Measurements from ENCODE around the gene FOXD2.

Gene FOXD2

DNA sequence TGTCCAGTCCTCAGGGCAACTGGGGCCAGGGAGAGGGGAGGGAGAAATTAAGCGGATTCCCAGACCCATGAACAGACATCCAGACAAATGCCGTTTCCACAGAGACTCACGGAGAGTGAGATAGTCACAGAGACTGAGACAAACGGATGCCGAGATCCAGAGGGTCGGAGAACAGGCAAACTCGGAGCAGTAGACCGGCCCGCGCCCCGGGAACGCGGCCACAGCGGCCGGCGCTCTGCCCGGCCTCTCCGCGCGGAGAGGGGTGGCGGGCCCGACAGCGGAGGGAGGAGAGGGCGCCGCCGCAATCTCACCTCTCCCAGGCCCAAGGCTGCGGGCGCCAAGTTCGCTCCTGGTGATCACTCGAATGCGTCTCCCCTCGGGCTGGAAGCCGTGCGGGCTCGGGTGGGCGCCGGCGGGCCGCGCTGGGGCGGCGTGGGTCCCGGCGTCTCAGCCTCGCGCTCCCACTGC, 831 bp upstream of the FOXD2 start:
- no peaks in the 10 kb centered on the region for H3K4me1 ChIP-seq (ENCODE audit: control insufficient read depth, insufficient read depth, low read length)
- no peak for TF ChIP-seq KLF10 (tag by site-specific recombination; IDR thresholded peaks at IDR 0.05)
- TF ChIP-seq ZFP41 (tag by site-specific recombination; IDR thresholded peaks at IDR 0.05; ENCODE audit: borderline replicate concordance) = no peak
- no peak for TF ChIP-seq ZSCAN30 (tag by site-specific recombination; IDR thresholded peaks at IDR 0.05)
- TF ChIP-seq ZNF157 (tag by site-specific recombination; IDR thresholded peaks at IDR 0.05) = no peak
- TF ChIP-seq, protein P1, sequence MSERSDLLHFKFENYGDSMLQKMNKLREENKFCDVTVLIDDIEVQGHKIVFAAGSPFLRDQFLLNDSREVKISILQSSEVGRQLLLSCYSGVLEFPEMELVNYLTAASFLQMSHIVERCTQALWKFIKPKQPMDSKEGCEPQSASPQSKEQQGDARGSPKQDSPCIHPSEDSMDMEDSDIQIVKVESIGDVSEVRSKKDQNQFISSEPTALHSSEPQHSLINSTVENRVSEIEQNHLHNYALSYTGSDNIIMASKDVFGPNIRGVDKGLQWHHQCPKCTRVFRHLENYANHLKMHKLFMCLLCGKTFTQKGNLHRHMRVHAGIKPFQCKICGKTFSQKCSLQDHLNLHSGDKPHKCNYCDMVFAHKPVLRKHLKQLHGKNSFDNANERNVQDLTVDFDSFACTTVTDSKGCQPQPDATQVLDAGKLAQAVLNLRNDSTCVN (tag by site-specific recombination; optimal IDR thresholded peaks at IDR 0.05) = peak; percentile 63
- TF ChIP-seq ZNF341 (tag by site-specific recombination; IDR thresholded peaks at IDR 0.05; ENCODE audit: low read depth) = peak; percentile 72
- TF ChIP-seq SP7 (tag by site-specific recombination; IDR thresholded peaks at IDR 0.05) = no peak
- no peak for TF ChIP-seq ZNF658 (tag by site-specific recombination; IDR thresholded peaks at IDR 0.05)
- TF ChIP-seq ZBTB48 (tag by site-specific recombination; IDR thresholded peaks at IDR 0.05) = 0 out of 2 replicates have a peak, but pooled peaks have one; percentile 7
- TF ChIP-seq ZNF549 (tag by site-specific recombination; IDR thresholded peaks at IDR 0.05) = peak; percentile 35; the same call in 1 of the 2 replicates
- TF ChIP-seq ZNF335 (tag by site-specific recombination; conservative IDR thresholded peaks at IDR 0.05) = peak; percentile 70
- 0 out of 2 replicates have a peak, but pooled peaks have one; percentile 58 for TF ChIP-seq ZNF174 (tag by site-specific recombination; IDR thresholded peaks at IDR 0.05)
- no peak for TF ChIP-seq SP3 (tag by site-specific recombination; IDR thresholded peaks at IDR 0.05)
- TF ChIP-seq, protein P2, sequence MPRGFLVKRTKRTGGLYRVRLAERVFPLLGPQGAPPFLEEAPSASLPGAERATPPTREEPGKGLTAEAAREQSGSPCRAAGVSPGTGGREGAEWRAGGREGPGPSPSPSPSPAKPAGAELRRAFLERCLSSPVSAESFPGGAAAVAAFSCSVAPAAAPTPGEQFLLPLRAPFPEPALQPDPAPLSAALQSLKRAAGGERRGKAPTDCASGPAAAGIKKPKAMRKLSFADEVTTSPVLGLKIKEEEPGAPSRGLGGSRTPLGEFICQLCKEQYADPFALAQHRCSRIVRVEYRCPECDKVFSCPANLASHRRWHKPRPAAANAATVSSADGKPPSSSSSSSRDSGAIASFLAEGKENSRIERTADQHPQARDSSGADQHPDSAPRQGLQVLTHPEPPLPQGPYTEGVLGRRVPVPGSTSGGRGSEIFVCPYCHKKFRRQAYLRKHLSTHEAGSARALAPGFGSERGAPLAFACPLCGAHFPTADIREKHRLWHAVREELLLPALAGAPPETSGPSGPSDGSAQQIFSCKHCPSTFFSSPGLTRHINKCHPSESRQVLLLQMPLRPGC (tag by site-specific recombination; IDR thresholded peaks at IDR 0.05) = 0 out of 2 replicates have a peak, but pooled peaks have one; percentile 4
- CTCF ChIA-PET = interaction anchor here (0.5 to 9.7 kb wide), 79 partner anchors 8 to 788 kb away, joined by 3 to 120 read pairs (median 4); partner anchors contain the start of gene PDZK1IP1
- peak overlapping the region; percentile 98 for H3K27ac ChIP-seq (ENCODE audit: extremely low read depth, low read depth, low read length)
- H3K9me3 ChIP-seq (ENCODE audit: control insufficient read depth, insufficient read depth, low read depth, low read length) = no peaks in the 10 kb centered on the region
- H3K36me3 ChIP-seq (ENCODE audit: control insufficient read depth in 2 of 2, insufficient read depth in 1 of 2, low read length in 2 of 2) = peaks cover 0 to 37% of the 10 kb centered on the region in 2 experiments; a peak in 1 of 3 replicates
- H3K4me3 ChIP-seq (ENCODE audit: low read depth, low read length) = peak overlapping the region; percentile 80
- POLR2A ChIA-PET = interaction anchor here (0.7 to 3.1 kb wide), 21 partner anchors 8 to 319 kb away, joined by 3 to 26 read pairs (median 4); partner anchors contain the start of genes CMPK1 and STIL

DNA sequence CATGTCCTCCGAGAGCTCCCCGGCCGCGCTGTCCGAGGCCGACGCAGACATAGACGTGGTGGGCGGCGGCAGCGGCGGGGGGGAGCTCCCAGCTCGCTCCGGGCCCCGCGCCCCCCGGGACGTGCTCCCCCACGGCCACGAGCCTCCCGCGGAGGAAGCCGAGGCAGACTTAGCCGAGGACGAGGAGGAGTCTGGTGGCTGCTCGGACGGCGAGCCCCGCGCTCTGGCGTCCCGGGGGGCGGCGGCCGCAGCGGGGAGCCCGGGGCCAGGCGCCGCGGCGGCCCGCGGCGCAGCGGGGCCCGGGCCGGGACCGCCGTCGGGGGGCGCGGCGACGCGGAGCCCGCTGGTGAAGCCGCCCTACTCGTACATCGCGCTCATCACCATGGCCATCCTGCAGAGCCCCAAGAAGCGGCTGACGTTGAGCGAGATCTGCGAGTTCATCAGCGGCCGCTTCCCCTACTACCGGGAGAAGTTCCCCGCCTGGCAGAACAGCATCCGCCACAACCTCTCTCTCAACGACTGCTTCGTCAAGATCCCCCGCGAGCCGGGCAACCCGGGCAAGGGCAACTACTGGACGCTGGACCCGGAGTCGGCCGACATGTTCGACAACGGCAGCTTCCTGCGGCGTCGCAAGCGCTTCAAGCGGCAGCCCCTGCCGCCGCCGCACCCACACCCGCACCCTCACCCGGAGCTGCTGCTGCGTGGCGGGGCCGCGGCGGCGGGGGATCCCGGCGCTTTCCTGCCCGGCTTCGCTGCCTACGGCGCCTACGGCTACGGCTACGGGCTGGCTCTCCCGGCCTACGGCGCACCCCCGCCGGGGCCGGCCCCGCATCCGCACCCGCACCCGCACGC, 547 bp downstream of the FOXD2 start:
- TF ChIP-seq GLIS1 (tag by site-specific recombination; IDR thresholded peaks at IDR 0.05) = peak; percentile 95
- no peak for TF ChIP-seq KLF1 (tag by site-specific recombination; IDR thresholded peaks at IDR 0.05)
- TF ChIP-seq ZNF701 (tag by site-specific recombination; IDR thresholded peaks at IDR 0.05) = no peak
- TF ChIP-seq ZSCAN30 (tag by site-specific recombination; IDR thresholded peaks at IDR 0.05) = 0 out of 2 replicates have a peak, but pooled peaks have one; percentile 11
- no peak for TF ChIP-seq ZNF610 (tag by site-specific recombination; IDR thresholded peaks at IDR 0.05; ENCODE audit: borderline replicate concordance)
- no peak for TF ChIP-seq ZNF169 (tag by site-specific recombination; IDR thresholded peaks at IDR 0.05)
- TF ChIP-seq ZNF155 (tag by site-specific recombination; IDR thresholded peaks at IDR 0.05) = no peak
- TF ChIP-seq, protein P1 (tag by site-specific recombination; optimal IDR thresholded peaks at IDR 0.05) = peak; percentile 85
- TF ChIP-seq EGR2 (tag by site-specific recombination; IDR thresholded peaks at IDR 0.05; ENCODE audit: low read depth) = no peak
- peak; percentile 74 for TF ChIP-seq GLIS2 (tag by site-specific recombination; IDR thresholded peaks at IDR 0.05)
- peak; percentile 1; the same call in 1 of the 2 replicates for TF ChIP-seq ZFHX2 (tag by site-specific recombination; conservative IDR thresholded peaks at IDR 0.05)
- Histone ChIP-seq H3K27ac (ENCODE audit: extremely low read depth, low read depth, low read length) (peak overlapping the region; percentile 98), H3K4me3 (ENCODE audit: low read depth, low read length) (peak overlapping the region; percentile 80), H3K4me1 (ENCODE audit: control insufficient read depth, insufficient read depth, low read length) (no peaks in the 10 kb centered on the region), H3K9me3 (ENCODE audit: control insufficient read depth, insufficient read depth, low read depth, low read length) (no peaks in the 10 kb centered on the region), H3K36me3 (ENCODE audit: control insufficient read depth in 2 of 2, insufficient read depth in 1 of 2, low read length in 2 of 2) (peaks cover 0 to 28% of the 10 kb centered on the region in 2 experiments; a peak in 1 of 3 replicates)
- POLR2A ChIA-PET = interaction anchor here (0.6 to 3.1 kb wide), 21 partner anchors 10 to 417 kb away, joined by 3 to 26 read pairs (median 4); partner anchors contain the start of genes CMPK1 and STIL
- CTCF ChIA-PET = interaction anchor here (0.5 to 9.7 kb wide), 39 partner anchors 10 to 955 kb away, joined by 3 to 120 read pairs (median 5); partner anchors contain the start of gene PDZK1IP1
